ENCODE results near the gene CTU2.

CTU2 gene

GRCh38 chr16:88764913-88765349 is 58.6 kb downstream of the CTU2 start:
- H3K9me3 ChIP-seq (ENCODE audit: insufficient read depth, low read depth, low read length), result no peaks in the 10 kb centered on the region
- no peak overlapping the region for H3K27ac ChIP-seq (ENCODE audit: low read length)
- no peak overlapping the region for H3K4me3 ChIP-seq (ENCODE audit: low read length)
- H3K27me3 ChIP-seq (ENCODE audit: insufficient read depth, low read length), result peaks cover 7% of the 10 kb centered on the region; the same call in 1 of the 2 replicates
- H3K36me3 ChIP-seq (ENCODE audit: insufficient read depth, low read depth, low read length), result no peaks in the 10 kb centered on the region
- no peak overlapping the region for H3K9ac ChIP-seq (ENCODE audit: low read depth, low read length)
- H3K4me1 ChIP-seq (ENCODE audit: insufficient read depth, low read length), result peaks cover 18% of the 10 kb centered on the region
